ENCODE data around the gene EXOC4.

The EXOC4 gene

DNA sequence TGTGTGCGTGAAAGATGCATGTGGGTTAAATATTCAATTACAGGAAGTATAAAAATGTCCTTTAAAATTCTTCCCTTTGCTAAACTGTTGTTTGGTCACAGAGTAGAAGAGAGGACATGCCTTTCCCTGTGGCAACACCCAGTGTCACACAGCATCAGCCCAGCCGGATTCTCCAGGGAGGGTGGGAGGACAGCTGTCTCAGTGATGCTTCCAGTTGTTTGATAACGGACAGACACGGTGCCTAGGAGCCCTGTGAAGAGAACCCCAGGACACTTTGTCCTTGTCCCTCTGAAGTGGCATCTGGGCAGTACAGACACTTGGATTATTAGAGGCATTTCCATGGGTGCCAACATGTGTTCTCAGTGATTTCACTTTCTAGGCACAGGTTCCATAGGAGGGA lies 567.7 kb downstream of the EXOC4 start:
- DNase-seq (ENCODE audit: extremely low read depth, low read depth), result no peak

DNA sequence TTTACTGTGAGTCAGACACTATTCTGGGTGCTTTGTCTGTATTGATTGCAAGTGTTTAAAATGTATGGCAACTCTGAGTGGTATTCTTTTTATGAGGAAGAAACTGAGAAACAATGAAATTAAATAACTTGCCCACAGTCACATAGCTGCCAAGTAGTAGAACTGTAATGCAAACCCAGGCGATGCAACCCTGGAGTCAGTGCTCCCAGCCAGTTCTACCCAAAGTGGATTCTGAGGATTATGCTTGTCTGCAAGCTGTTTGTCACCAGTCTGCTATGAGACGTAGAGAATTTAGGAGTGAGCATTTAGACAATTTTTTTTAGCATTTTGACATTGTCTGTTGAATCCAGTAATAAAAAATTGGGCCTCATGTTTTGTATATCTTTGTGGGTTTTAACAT lies 568.3 kb downstream of the EXOC4 start:
- TF ChIP-seq, protein P1, sequence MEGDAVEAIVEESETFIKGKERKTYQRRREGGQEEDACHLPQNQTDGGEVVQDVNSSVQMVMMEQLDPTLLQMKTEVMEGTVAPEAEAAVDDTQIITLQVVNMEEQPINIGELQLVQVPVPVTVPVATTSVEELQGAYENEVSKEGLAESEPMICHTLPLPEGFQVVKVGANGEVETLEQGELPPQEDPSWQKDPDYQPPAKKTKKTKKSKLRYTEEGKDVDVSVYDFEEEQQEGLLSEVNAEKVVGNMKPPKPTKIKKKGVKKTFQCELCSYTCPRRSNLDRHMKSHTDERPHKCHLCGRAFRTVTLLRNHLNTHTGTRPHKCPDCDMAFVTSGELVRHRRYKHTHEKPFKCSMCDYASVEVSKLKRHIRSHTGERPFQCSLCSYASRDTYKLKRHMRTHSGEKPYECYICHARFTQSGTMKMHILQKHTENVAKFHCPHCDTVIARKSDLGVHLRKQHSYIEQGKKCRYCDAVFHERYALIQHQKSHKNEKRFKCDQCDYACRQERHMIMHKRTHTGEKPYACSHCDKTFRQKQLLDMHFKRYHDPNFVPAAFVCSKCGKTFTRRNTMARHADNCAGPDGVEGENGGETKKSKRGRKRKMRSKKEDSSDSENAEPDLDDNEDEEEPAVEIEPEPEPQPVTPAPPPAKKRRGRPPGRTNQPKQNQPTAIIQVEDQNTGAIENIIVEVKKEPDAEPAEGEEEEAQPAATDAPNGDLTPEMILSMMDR (IDR thresholded peaks at IDR 0.05; ENCODE audit: low read depth, low read length), result no peak
- no peak for DNase-seq (ENCODE audit: extremely low read depth, low read depth)

More for the DNA sequence above, 567.7 kb downstream of the EXOC4 start:
- TF ChIP-seq, protein P1 (IDR thresholded peaks at IDR 0.05; ENCODE audit: low read depth, low read length), result no peak

DNA sequence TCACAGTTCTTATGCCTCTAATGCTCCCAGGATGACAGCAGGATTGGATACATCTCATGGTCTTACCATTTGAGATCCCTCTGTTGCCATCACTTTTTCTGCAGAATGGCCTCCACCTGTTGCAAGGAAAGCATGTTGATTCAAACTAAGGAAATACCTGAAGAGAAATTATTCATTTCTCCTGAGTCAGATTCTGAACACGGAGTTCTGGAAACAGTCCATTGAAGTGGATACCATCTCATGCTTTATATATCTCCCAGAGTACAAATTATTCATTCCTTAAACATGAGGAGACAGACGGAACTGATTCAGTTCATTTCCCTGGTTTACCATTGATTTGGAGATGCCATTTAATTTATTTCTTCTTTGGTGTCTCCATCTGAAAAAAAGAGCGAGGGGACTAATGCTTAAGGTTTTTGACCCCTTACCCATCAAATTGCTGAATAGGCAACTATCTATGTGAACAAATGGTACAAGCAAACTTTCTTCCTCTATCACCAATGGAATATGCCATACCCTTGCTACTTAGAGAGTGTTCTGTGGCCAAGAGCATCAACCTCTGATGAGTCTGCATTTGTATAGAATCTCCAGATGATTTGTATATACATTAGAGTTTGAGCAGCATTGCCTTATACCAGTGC lies 569.2 kb downstream of the EXOC4 start:
- TF ChIP-seq, protein P1 (IDR thresholded peaks at IDR 0.05; ENCODE audit: low read depth, low read length), result no peak
- no peak for DNase-seq (ENCODE audit: extremely low read depth, low read depth)

DNA sequence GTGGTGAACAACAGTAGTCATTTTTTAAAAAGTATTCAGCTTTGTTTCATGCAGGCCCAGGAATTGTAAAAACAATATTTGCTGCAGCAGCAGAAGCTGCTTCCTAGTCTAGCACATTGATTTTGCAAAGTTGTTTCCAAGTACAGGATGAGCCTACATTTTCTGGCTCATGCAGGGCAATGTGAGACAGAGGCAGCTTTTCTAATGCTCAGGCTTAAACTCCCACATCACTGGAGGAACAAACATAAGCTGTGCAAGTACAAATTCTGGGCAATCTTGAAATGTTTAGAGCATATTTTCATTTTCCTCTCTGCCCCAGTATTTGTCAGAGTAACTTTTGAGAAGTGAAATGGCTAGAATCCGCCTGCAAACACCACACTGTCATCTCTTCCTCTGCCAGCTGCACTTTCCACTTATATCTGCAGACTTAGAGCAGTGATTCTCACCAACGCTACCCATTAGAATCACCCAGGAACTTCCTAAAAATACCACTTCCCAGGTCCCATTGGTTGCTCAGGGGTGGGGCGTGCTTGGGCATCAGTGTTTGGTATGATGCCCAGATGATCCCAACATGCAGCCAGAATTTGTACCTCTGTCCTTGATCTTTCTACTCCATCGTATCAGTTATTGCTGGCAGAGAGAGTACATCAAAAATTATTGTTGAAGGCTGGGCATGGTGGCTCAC lies 570.1 kb downstream of the EXOC4 start:
- TF ChIP-seq, protein P1 (IDR thresholded peaks at IDR 0.05; ENCODE audit: low read depth, low read length), result no peak
- DNase-seq (ENCODE audit: extremely low read depth, low read depth), result no peak

DNA sequence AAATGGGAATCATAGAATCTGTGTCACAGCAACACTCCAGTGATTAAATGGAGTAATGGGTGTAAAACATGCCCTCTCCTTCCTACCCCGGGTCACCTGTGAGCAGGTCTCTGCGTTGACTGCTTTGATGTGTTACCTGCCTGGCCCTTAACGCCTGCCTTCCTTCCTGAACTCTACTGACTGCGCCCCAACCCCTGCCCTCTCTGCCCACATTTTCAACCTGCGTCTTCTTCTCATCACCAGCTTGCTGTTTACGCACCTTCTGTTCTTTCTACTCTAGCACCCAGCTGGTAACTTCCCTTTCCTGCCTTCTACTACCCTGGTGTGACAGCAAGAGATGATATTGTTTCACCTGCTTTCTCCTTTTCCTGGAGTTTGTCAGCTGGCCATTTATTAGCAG lies 571.3 kb downstream of the EXOC4 start:
- TF ChIP-seq, protein P1 (IDR thresholded peaks at IDR 0.05; ENCODE audit: low read depth, low read length), result no peak

DNA sequence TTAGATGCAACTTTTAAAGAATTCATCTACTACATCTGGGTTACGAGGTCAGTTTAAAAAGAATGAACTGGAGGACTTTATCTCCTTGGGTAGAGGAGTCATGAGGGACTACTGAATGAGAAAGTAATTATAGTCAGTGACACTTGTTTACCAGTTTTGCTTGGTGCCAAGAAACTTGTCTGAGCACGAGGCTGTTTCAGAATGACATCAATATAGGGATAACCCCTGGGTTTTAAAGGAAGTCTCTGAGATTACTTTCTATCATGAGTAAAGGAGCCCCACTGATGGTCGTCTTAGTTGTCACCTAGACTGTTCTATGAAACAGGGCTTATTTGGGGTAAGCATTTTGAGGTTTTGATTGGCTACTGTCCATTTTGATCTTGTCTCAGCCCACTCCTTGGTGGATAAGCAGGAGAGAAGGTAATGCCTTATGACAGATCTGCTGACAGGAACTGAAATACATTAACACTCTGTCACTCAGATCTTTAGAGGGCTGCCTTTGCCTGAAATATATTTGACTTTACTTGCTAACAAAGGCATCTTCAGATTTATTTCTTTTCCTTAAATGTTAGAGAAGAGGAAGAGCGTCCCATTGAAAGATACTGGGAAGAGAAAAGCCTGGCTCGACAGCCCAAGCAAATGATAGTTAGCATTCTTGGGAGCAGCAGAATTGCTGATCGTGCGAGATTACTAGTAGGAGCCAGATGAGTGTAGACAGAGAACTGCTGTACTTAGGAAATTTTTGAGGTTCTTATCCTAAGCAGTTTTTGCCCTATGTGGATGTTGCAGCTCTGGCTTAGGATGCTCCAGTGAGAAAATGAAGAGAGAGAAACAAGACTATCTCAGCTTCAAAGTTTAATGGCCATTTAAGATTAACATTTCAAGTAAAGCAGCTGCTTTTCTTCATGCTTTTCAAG lies 575.1 kb downstream of the EXOC4 start:
- TF ChIP-seq, protein P1 (IDR thresholded peaks at IDR 0.05; ENCODE audit: low read depth, low read length), result no peak
- DNase-seq (ENCODE audit: extremely low read depth, low read depth), result no peak

More for the DNA sequence above, 571.3 kb downstream of the EXOC4 start:
- DNase-seq (ENCODE audit: extremely low read depth, low read depth), result no peak

Data from AG09319 (cell line).